Gastroesophageal sphincter (tissue), 3 donors: ENCODE measurements around the gene GFRA4.

ENCODE experiments used
- EP300 ChIP-seq: sonication (generic); formaldehyde crosslinking; IDR thresholded peaks from one replicate; pipeline ENCODE4 v1.6.1; 2017; ENCODE audit warnings: antibody characterized with exemption, mild to moderate bottlenecking
- POLR2A ChIP-seq, 2 donors: fragments of 450-650 bp; IDR thresholded peaks; one replicate each; pipeline ENCODE4 v1.6.1; 2017; ENCODE audit warnings: antibody characterized with exemption in 2 of 2, mild to moderate bottlenecking in 2 of 2, moderate library complexity in 1 of 2
- POLR2AphosphoS5 ChIP-seq: sonication (generic); formaldehyde crosslinking; IDR thresholded peaks from one replicate; pipeline ENCODE4 v1.6.1; 2017; ENCODE audit warnings: antibody characterized with exemption
- TF ChIP-seq, protein P1 (sequence below), 4 experiments: fragments of 200-600 bp in 2 of 4; fragments of 450-650 bp in 2 of 4; sonication (generic) in 1 of 4; IDR thresholded peaks; one replicate each; pipeline ENCODE4 v1.5.1; 2017 to 2019; ENCODE audit warnings: antibody characterized with exemption in 4 of 4, mild to moderate bottlenecking in 2 of 4, moderate library complexity in 2 of 4

DNA sequence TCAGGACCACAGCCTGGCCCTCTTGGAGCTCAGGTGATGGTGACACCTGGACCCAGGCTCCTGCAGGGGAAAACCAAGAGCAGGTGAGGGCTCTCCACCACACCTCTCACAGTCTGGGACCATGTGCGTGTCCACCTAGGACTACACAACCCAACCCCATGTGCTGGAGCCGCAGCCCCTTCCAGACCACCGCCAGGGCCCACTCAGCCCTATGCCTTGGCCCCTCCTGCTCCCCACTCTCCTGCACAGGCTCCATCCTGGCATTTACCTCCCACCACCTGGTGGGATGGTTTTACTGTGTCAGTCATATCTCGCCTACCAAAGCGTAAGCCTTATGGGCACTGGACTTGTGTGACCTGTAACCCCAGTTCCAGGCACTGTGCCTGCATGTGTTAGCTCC, 31.7 kb upstream of the GFRA4 start:
- TF ChIP-seq, protein P1, sequence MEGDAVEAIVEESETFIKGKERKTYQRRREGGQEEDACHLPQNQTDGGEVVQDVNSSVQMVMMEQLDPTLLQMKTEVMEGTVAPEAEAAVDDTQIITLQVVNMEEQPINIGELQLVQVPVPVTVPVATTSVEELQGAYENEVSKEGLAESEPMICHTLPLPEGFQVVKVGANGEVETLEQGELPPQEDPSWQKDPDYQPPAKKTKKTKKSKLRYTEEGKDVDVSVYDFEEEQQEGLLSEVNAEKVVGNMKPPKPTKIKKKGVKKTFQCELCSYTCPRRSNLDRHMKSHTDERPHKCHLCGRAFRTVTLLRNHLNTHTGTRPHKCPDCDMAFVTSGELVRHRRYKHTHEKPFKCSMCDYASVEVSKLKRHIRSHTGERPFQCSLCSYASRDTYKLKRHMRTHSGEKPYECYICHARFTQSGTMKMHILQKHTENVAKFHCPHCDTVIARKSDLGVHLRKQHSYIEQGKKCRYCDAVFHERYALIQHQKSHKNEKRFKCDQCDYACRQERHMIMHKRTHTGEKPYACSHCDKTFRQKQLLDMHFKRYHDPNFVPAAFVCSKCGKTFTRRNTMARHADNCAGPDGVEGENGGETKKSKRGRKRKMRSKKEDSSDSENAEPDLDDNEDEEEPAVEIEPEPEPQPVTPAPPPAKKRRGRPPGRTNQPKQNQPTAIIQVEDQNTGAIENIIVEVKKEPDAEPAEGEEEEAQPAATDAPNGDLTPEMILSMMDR (IDR thresholded peaks at IDR 0.05): no peak
- TF ChIP-seq EP300 (no peak), POLR2A (IDR thresholded peaks at IDR 0.05) (no peak), POLR2AphosphoS5 (no peak)
